H1 (cell line): ENCODE data around the gene TROAP. TPM values are rescaled to one million over a fixed set of nuclear protein-coding genes. Genes with fewer than 3 reads are reported as not detected.

ENCODE experiments used
- BACH1 ChIP-seq: IDR thresholded peaks from 2 replicates; pipeline ENCODE4 v1.6.1; 2012; ENCODE audit warnings: low read length, improper control_type of control experiment
- E2F6 ChIP-seq: IDR thresholded peaks from 2 replicates; pipeline ENCODE4 v1.6.1; 2012; ENCODE audit warnings: inconsistent platforms
- polyA plus RNA-seq, 7 experiments: library from polyadenylated mRNA; depleted of rRNA in 3 of 7; stranded (reverse) in 5 of 7; unstranded in 2 of 7; fragments of >200 nt in 5 of 7; fragments of 200-250 nt in 2 of 7; gene quantifications; 1 replicate in 5 of 7; 2 replicates in 1 of 7; 4 replicates in 1 of 7; pipeline versions ENCODE4 v1.2.1 to v1.2.3, GENCODE V29; 2011 to 2013; ENCODE audit warnings: missing spikeins in 2 of 7, mixed read lengths in 2 of 7
- total RNA-seq: library from RNA; stranded (reverse); fragmentation: NEBNext Ultra II Directional; extraction: Animal tissue kit (Norgen Biotek cat#: 25700); gene quantifications from 2 replicates; pipeline ENCODE4 v1.2.1, GENCODE V29; 2021

Gene TROAP
- total and polyA plus RNA-seq, 2 of the 8 experiments (the other 6 are each of a cell fraction or from before 2014, with no cell fraction given): 36.7 to 52.0 TPM

- TF ChIP-seq BACH1 (no peak), E2F6 (no peak)
These were observed 11.2 kb downstream of the TROAP start (continued) for GRCh38 chr12:49334226-49334625.
